ENCODE results near the gene RDH11.
A peak's percentile ranks its signal among the peaks of the same experiment; 100 is the strongest.

RDH11 gene

GRCh38 chr14:67675219-67675582, 20.4 kb downstream of the RDH11 start:
- ChIA-PET POLR2A (no interaction called here), CTCF (interaction anchor here (1.1 to 13.7 kb wide), 6 partner anchors 9 to 248 kb away, joined by 3 to 110 read pairs (median 4); partner anchors contain the start of gene RDH12)
- DNase-seq (ENCODE audit: extremely low spot score), result no peak

GRCh38 chr14:67674480-67675218, 20.9 kb downstream of the RDH11 start, which contains the start of gene VTI1B:
Gene VTI1B (minus strand): TSS chr14:67674632. CDS start chr14:67674489, 143 bp downstream.
- TF ChIP-seq CTCF (IDR thresholded peaks at IDR 0.05; ENCODE audit: control extremely low read depth, extremely low read depth, low read depth, missing control alignments), result peak; percentile 28
- ChIA-PET CTCF (interaction anchor here (1.1 to 13.7 kb wide), 10 partner anchors 8 to 247 kb away, joined by 3 to 203 read pairs (median 4); partner anchors contain the start of genes PIGH and RDH12), POLR2A (no interaction called here)
- peak; percentile 90 for DNase-seq (ENCODE audit: extremely low spot score)

More at GRCh38 chr14:67675219-67675582, 20.4 kb downstream of the RDH11 start:
- no peak for TF ChIP-seq CTCF (IDR thresholded peaks at IDR 0.05; ENCODE audit: control extremely low read depth, extremely low read depth, low read depth, missing control alignments)

GRCh38 chr14:67674139-67674479, 21.5 kb downstream of the RDH11 start:
- DNase-seq (ENCODE audit: extremely low spot score), result peak; percentile 64
- CTCF ChIA-PET, result interaction anchor here (0.6 to 13.7 kb wide), 14 partner anchors 10 to 246 kb away, joined by 3 to 203 read pairs (median 4); partner anchors contain the start of genes PIGH and RDH12
- no peak for TF ChIP-seq CTCF (IDR thresholded peaks at IDR 0.05; ENCODE audit: control extremely low read depth, extremely low read depth, low read depth, missing control alignments)
- POLR2A ChIA-PET, result no interaction called here

GRCh38 chr14:67673451-67673850, 22.1 kb downstream of the RDH11 start:
- no peak for TF ChIP-seq CTCF (IDR thresholded peaks at IDR 0.05; ENCODE audit: control extremely low read depth, extremely low read depth, low read depth, missing control alignments)
- no peak for DNase-seq (ENCODE audit: extremely low spot score)
- ChIA-PET CTCF (interaction anchor here (0.6 to 13.7 kb wide), 14 partner anchors 9 to 246 kb away, joined by 3 to 203 read pairs (median 4); partner anchors contain the start of genes PIGH and RDH12), POLR2A (interaction anchor here (1.4 kb wide), 1 partner anchor 73 kb away, joined by 4 read pairs; the partner anchor contains the start of gene PIGH)

GRCh38 chr14:67668559-67668958, 27.0 kb downstream of the RDH11 start:
- DNase-seq (ENCODE audit: extremely low spot score), result no peak
- TF ChIP-seq CTCF (IDR thresholded peaks at IDR 0.05; ENCODE audit: control extremely low read depth, extremely low read depth, low read depth, missing control alignments), result no peak
- POLR2A ChIA-PET, result interaction anchor here (0.7 kb wide), 1 partner anchor 14 kb away, joined by 3 read pairs; no protein-coding TSS in a partner anchor
- CTCF ChIA-PET, result interaction anchor here (1.0 to 13.7 kb wide), 11 partner anchors 9 to 242 kb away, joined by 3 to 203 read pairs (median 10); partner anchors contain the start of genes ARG2, PIGH and RDH12

GRCh38 chr14:67666750-67667449, 28.7 kb downstream of the RDH11 start:
- peak; percentile 67 for TF ChIP-seq CTCF (IDR thresholded peaks at IDR 0.05; ENCODE audit: control extremely low read depth, extremely low read depth, low read depth, missing control alignments)
- ChIA-PET POLR2A (interaction anchor here (0.6 kb wide), 1 partner anchor 82 kb away, joined by 3 read pairs; no protein-coding TSS in a partner anchor), CTCF (interaction anchor here (0.9 to 13.7 kb wide), 32 partner anchors 9 to 240 kb away, joined by 3 to 203 read pairs (median 6); partner anchors contain the start of genes ARG2, PIGH, RDH12 and TMEM229B)
- peak; percentile 69 for DNase-seq (ENCODE audit: extremely low spot score)

Data from GM10248 (cell line).